GM12878 (cell line): Measurements from ENCODE around the gene PSMG3. TPM values are rescaled to one million over a fixed set of nuclear protein-coding genes. Genes with fewer than 3 reads are reported as not detected.

Experiments
- ATAC-seq: fragments of 200-7000 bp; cut with Tn5 transposase; 3 replicates; pipeline ENCODE4 v1.9.1; 2020; ENCODE audit warnings: mild to moderate bottlenecking, moderate library complexity
- BruUV-seq: library from RNA; stranded (reverse); fragments of 400-500 nt; replicated peaks from 2 replicates; lab custom pipeline; 2021; lab: Mats Ljungman, UMichigan
- CTCF ChIA-PET: fragments of 300-600 bp; sonication (Branson Sonifier 250); formaldehyde crosslinking; extraction: SDS; loops from one replicate; lab custom pipeline; 2021; ENCODE audit warnings: inconsistent platforms; lab: Yijun Ruan, JAX
- POLR2A ChIA-PET: fragments of 350-600 bp; formaldehyde crosslinking; extraction: SDS; loops from one replicate; lab custom pipeline; 2021; ENCODE audit warnings: inconsistent platforms; lab: Charles Lee
- RAD21 ChIA-PET: fragments of 300-600 bp; sonication (Branson Sonifier 250); formaldehyde crosslinking; loops from one replicate; lab custom pipeline; 2023; ENCODE audit warnings: antibody characterized with exemption; ENCODE audit not compliant: unreplicated experiment; lab: Charles Lee
- SMC1A ChIA-PET: fragments of 300-600 bp; sonication (Branson Sonifier 250); formaldehyde crosslinking; loops from one replicate; lab custom pipeline; 2023; ENCODE audit not compliant: unreplicated experiment, uncharacterized antibody; lab: Charles Lee
- DNase-seq: peaks from one replicate; pipeline ENCODE4 v3.0.0-alpha.2; 2011; ENCODE audit warnings: low read depth, low spot score
- FAIRE-seq: peaks from 3 replicates; lab custom pipeline; 2011; peaks lifted over from hg19 to GRCh38; lab: Jason Lieb, UNC
- H2AFZ ChIP-seq: 2 replicates; pipeline ENCODE4 v1.6.0; 2011; ENCODE audit warnings: low read depth, low read length, control low read depth; ENCODE audit not compliant: control insufficient read depth
- H3K27ac ChIP-seq: 2 replicates; pipeline ENCODE4 v1.5.1; 2011; ENCODE audit warnings: control low read depth; ENCODE audit not compliant: control insufficient read depth, insufficient read depth
- H3K27me3 ChIP-seq, 2 experiments: replicated peaks in 1 of 2; 2 replicates each; pipeline versions ENCODE4 v1.6.0 to v1.6.1; 2011; ENCODE audit warnings: low read length in 1 of 2; ENCODE audit not compliant: control insufficient read depth in 2 of 2, insufficient read depth in 2 of 2
- H3K36me3 ChIP-seq, 2 experiments: 2 replicates each; pipeline ENCODE4 v1.5.1; 2011; ENCODE audit warnings: low read length in 1 of 2; ENCODE audit not compliant: control insufficient read depth in 2 of 2, insufficient read depth in 2 of 2
- H3K4me1 ChIP-seq: 2 replicates; pipeline ENCODE4 v1.6.1; 2011; ENCODE audit warnings: mild to moderate bottlenecking, low read length, moderate library complexity, mixed read lengths; ENCODE audit not compliant: control insufficient read depth, insufficient read depth
- H3K4me2 ChIP-seq: 2 replicates; pipeline ENCODE4 v1.6.0; 2011; ENCODE audit warnings: control low read depth; ENCODE audit not compliant: control insufficient read depth, insufficient read depth
- H3K4me3 ChIP-seq: fragments of 200-600 bp; sonication (generic); 2 replicates; pipeline ENCODE4 v1.5.1; 2016
- H3K79me2 ChIP-seq: 2 replicates; pipeline ENCODE4 v1.6.0; 2011; ENCODE audit warnings: low read length; ENCODE audit not compliant: control insufficient read depth, insufficient read depth
- H3K9ac ChIP-seq: 2 replicates; pipeline ENCODE4 v1.8.0; 2011; ENCODE audit warnings: low read length, control low read depth, mixed read lengths; ENCODE audit not compliant: control insufficient read depth, insufficient read depth
- H3K9me3 ChIP-seq: replicated peaks from 3 replicates; pipeline ENCODE4 v1.5.1; 2011; ENCODE audit warnings: mild to moderate bottlenecking, low read length; ENCODE audit not compliant: control insufficient read depth, insufficient read depth
- H4K20me1 ChIP-seq: 2 replicates; pipeline ENCODE4 v1.6.0; 2011; ENCODE audit not compliant: control insufficient read depth, insufficient read depth
- CTCF ChIP-seq, 3 experiments: IDR thresholded peaks in 2 of 3; conservative IDR thresholded peaks in 1 of 3; 2 replicates each; pipeline ENCODE4 v1.5.1; 2011; ENCODE audit warnings: low read depth in 3 of 3, low read length in 3 of 3, mild to moderate bottlenecking in 3 of 3, control low read depth in 2 of 3, moderate library complexity in 2 of 3, inconsistent platforms in 1 of 3, mixed read lengths in 1 of 3; ENCODE audit not compliant: control insufficient read depth in 2 of 3, insufficient read depth in 1 of 3; ENCODE audit errors: extremely low read depth in 1 of 3
- PAX5 ChIP-seq: IDR thresholded peaks from 2 replicates; pipeline ENCODE4 v1.6.1; 2011; ENCODE audit warnings: low read depth, low read length, borderline replicate concordance
- POLR2A ChIP-seq: IDR thresholded peaks from 2 replicates; pipeline ENCODE4 v1.6.1; 2011; ENCODE audit warnings: low read depth, mild to moderate bottlenecking, low read length
- WGBS: methylation state at CpG from one replicate; pipeline ENCODE4 v1.1.6; 2016; ENCODE audit warnings: low lambda C conversion rate; ENCODE audit not compliant: insufficient replicate concordance, insufficient coverage; ENCODE audit errors: missing lambda C conversion rate; 5-methylcytosine and 5-hydroxymethylcytosine counted together
- in situ Hi-C: fragments of 300-500 bp; cut with MboI; formaldehyde crosslinking; loops from 9 replicates; pipeline ENCODE4 v1.14.3; 2018; ENCODE audit warnings: mixed read lengths
- intact Hi-C: fragments of 100-400 bp; cut with micrococcal nuclease; formaldehyde crosslinking; loops from one replicate; pipeline ENCODE4 v1.14.2; 2022; ENCODE audit not compliant: unreplicated experiment
- polyA plus RNA-seq, 11 experiments: library from polyadenylated mRNA; depleted of rRNA in 4 of 11; unstranded in 6 of 11; stranded (reverse) in 5 of 11; fragments of >200 nt; fragmentation: Nextera tagmentation in 4 of 11; fragmentation: Illumina TruSeq in 1 of 11; extraction: Ambion mirVana in 4 of 11; extraction: Trizol in 1 of 11; gene quantifications; 1 replicate in 1 of 11; 2 replicates in 10 of 11; pipeline versions ENCODE4 v1.2.1 to v1.2.3, GENCODE V29; 2011 to 2016; ENCODE audit warnings: inconsistent platforms in 2 of 11, missing spikeins in 2 of 11, low read depth in 1 of 11
- total RNA-seq, 4 experiments: library from RNA; depleted of rRNA in 3 of 4; stranded (reverse); fragments of >200 nt in 3 of 4; fragmentation: Illumina TruSeq in 1 of 4; extraction: Trizol in 1 of 4; gene quantifications; 2 replicates each; pipeline versions ENCODE4 v1.2.1 to v1.2.3, GENCODE V29; 2013 to 2021
- TF ChIP-seq, protein P1 (sequence below): IDR thresholded peaks from 2 replicates; pipeline ENCODE4 v1.6.1; 2011; ENCODE audit warnings: low read depth, low read length, improper control_type of control experiment, borderline replicate concordance
- TF ChIP-seq, protein P2 (sequence below): IDR thresholded peaks from 2 replicates; pipeline ENCODE4 v1.6.1; 2011; ENCODE audit warnings: low read depth, mild to moderate bottlenecking, low read length, moderate library complexity, borderline replicate concordance; ENCODE audit errors: extremely low read depth

PSMG3 gene
- total and polyA plus RNA-seq, 10 of the 15 experiments (the other 5 are each of a cell fraction or from before 2014, with no cell fraction given) = 23.9 to 115 (median 60.6) TPM

DNA sequence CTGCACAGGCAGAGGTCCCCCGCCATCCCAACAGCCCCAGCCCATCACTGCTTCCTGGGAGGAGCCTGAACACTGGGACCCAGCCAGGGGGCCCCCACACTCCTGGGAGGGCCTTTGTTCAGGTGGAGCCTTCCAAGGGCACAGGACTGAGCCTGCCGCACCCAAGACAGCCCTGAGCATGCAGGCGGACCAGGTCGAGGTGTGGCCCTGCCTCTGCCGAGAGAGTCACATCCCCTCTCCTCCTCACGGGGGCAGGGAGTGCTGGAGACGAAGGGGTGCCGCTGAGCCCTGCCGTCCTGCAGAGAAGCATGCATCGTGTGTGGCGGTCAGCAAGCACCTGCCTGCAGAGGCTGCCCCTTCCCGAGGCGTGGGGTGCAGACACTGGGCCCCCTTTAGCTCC is 46.6 kb downstream of the PSMG3 start:
- Histone ChIP-seq H2AFZ (no peak overlapping the region), H3K9ac (no peak overlapping the region), H3K36me3 (no peaks in the 10 kb centered on the region), H4K20me1 (no peaks in the 10 kb centered on the region), H3K27me3 (no peaks in the 10 kb centered on the region), H3K4me1 (no peaks in the 10 kb centered on the region), H3K27ac (no peak overlapping the region), H3K4me2 (no peak overlapping the region), H3K9me3 (peaks cover 2% of the 10 kb centered on the region; the same call in 1 of the 3 replicates), H3K4me3 (no peak overlapping the region), H3K79me2 (no peaks in the 10 kb centered on the region)
- intact Hi-C loops = no loop called here
- RAD21 ChIA-PET = no interaction called here
- no peak for DNase-seq
- 38% methylated on average over 10 of the region's 13 CpGs for WGBS
- SMC1A ChIA-PET = no interaction called here
- POLR2A ChIA-PET = no interaction called here
- FAIRE-seq = no peak
- in situ Hi-C loops = no loop called here
- CTCF ChIA-PET = no interaction called here
- BruUV-seq = no TSS peak
- no peak for TF ChIP-seq CTCF (IDR thresholded peaks at IDR 0.05 in 2 of 3, conservative IDR thresholded peaks at IDR 0.05 in 1 of 3; ENCODE audit: control insufficient read depth in 2 of 3, extremely low read depth in 1 of 3, insufficient read depth in 1 of 3, low read depth in 3 of 3, low read length in 3 of 3)
- TF ChIP-seq PAX5 = no peak
- TF ChIP-seq POLR2A = no peak
- TF ChIP-seq, protein P1, sequence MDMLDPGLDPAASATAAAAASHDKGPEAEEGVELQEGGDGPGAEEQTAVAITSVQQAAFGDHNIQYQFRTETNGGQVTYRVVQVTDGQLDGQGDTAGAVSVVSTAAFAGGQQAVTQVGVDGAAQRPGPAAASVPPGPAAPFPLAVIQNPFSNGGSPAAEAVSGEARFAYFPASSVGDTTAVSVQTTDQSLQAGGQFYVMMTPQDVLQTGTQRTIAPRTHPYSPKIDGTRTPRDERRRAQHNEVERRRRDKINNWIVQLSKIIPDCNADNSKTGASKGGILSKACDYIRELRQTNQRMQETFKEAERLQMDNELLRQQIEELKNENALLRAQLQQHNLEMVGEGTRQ = no peak
- TF ChIP-seq, protein P2, sequence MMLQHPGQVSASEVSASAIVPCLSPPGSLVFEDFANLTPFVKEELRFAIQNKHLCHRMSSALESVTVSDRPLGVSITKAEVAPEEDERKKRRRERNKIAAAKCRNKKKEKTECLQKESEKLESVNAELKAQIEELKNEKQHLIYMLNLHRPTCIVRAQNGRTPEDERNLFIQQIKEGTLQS = no peak
- ATAC-seq = no peak
